Aortic smooth muscle cell (primary cell): Measurements from ENCODE around the gene TNKS2. TPM values are rescaled to one million over a fixed set of nuclear protein-coding genes. Genes with fewer than 3 reads are reported as not detected.

ENCODE experiments used
- total RNA-seq: library from RNA; depleted of rRNA; stranded (reverse); fragments of >200 nt; gene quantifications from 2 replicates; pipeline ENCODE4 v1.2.3, GENCODE V29; 2014

The TNKS2 gene
- total RNA-seq, result 54.0 and 58.3 TPM in 2 replicates

DNA sequence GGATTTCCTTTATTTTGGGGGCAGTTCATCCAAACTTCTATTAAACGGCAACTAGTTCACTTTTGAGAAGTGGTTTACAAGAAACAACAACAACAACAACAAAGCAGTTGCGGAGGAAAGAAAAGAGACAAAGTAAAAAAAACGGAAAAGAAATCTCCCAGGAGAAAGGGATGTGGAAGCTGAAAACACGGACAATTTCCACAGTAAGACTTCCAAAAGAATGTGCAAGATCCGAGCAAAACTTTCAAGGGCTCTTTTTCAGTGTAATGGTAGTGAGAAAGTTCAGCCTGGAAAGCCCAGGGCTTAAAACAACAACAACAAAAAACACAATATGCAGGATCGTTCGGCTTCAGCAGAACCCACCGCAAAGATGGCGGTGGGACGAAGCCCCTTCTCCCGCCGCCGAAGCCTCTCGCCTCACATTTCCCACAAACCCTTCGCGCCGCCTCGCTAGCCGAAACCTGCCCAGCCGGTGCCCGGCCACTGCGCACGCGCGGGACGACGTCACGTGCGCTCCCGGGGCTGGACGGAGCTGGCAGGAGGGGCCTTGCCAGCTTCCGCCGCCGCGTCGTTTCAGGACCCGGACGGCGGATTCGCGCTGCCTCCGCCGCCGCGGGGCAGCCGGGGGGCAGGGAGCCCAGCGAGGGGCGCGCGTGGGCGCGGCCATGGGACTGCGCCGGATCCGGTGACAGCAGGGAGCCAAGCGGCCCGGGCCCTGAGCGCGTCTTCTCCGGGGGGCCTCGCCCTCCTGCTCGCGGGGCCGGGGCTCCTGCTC is at the start of gene TNKS2:
Gene TNKS2 (plus strand): TSS at position 553 of the 775 bp plus-strand sequence. CDS start 265 bp downstream, outside the sequence.

DNA sequence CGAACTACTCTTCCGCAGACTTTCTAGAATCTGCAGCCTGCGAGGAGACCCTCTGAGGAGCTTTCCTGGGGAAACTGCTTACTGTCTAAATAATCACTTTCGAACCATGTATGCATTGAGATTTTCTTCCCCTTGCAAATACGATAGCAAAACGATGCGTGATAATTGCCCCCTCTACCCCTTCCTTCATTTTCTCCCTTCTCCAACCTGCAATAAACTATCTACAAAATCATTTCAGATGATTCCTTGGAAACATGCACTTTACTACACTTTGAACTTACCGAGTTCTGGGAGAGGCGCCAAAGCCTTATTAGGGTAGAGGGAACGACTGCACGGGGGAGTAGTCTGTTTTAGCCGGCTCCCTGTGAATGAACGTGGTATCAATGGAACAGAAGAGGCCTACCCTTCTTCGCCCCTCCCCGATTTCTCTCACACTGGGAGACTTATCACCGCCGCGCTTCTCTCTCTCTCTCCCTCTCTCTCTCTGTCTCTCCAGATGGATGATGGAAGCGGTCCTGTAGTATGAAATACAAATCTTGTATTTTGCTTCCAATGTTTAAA is 111.0 kb downstream of the TNKS2 start, which contains the start of gene FGFBP3:
Gene FGFBP3 (minus strand): TSS at position 370 of the 561 bp plus-strand sequence. CDS start 517 bp downstream, outside the sequence.

Other genes with a start within 250 kb of the TNKS2 start
- gene PPP1R3C, start 165.4 kb upstream of the TNKS2 start, total RNA-seq, result 92.1 and 124 TPM in 2 replicates
- gene FGFBP3, start 111.1 kb downstream of the TNKS2 start, total RNA-seq, result 0.56 and 1.1 TPM in 2 replicates
- gene BTAF1, start 125.3 kb downstream of the TNKS2 start, total RNA-seq, result 38.2 and 40.0 TPM in 2 replicates